Retina (tissue), 1 donor: ENCODE data around the gene SEPHS2.
"Not testable (repeated sequence)": the region's sequence is repeated elsewhere in the genome, so short reads cannot be mapped to it uniquely, and the experiment has no call there.

Experiments
- DNase-seq: peaks from one replicate; pipeline ENCODE4 v3.0.0-alpha.2; 2016

Gene SEPHS2

DNA sequence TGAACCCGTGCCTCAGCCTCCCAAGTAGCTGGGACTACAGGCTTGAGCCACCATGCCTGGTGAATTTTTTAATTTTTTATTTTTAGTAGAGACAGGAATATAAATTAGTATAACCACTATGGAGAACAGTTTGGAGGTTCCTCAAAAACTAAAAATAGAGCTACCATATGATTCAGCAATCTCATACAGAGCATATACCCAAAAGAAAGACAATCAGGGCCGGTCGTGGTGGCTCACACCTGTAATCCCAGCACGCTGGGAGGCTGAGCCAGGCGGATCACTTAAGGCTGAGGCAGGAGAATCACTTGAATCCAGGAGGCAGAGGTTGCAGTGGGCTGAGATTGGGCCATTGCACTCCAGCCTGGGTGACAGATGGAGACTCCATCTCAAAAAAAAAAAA is 15.8 kb upstream of the SEPHS2 start:
- DNase-seq, result not testable (repeated sequence)

DNA sequence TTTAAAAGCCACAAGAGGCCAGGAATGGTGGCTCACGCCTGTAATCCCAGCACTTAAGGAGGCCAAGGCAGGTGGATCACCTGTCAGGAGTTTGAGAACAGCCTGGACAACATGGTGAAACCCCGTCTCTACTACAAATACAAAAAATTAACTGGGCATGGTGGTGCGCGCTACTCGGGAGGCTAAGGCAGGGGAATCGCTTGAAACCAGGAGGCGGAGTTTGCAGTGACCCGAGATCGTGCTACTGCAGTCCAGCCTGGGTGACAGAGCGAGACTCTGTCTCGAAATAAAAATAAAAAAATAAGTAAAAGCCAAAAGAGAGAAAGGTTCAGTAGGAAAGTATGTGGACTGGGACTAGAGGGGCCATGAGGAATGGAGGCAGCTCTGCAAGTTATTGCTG is 13.8 kb upstream of the SEPHS2 start:
- DNase-seq, result no peak

DNA sequence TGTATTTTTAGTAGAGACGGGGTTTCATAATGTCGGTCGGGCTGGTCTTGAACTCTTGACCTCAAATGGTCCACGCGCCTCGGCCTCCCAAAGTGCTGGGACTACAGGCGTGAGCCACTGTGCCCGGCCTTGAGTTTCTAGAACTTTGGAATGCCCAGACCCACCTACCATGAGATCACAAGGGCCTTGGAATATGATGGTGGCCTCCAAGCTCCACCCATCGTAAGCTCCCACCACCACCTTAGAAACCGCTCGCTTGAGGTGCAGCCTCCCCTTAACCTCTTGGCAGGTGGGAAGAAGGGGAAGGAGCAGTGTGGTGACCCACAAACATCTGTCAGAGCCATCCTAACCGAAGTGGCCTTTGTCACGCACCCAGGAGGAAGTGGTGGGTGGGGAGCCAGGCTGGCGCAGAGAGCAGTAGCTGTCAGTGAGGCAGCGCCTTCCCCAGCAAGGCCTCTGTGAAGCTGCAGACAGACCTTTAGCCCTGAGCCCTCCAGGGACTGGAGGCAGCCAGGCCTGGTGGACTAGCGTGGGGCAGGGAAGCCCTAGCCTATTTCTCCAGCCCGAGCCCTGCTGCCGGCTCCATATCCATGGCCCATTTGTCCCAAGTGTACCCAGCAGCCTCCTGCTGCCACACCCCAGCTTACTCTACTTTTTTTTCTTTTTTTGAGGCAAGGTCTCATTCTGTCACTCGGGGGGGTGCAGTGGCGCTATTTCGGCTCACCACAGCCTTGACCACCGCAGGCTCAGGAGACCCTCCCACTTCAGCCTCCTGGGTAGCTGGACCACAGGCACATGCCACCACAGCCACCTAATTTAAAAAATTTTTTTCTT is 13.1 kb upstream of the SEPHS2 start:
- no peak for DNase-seq

DNA sequence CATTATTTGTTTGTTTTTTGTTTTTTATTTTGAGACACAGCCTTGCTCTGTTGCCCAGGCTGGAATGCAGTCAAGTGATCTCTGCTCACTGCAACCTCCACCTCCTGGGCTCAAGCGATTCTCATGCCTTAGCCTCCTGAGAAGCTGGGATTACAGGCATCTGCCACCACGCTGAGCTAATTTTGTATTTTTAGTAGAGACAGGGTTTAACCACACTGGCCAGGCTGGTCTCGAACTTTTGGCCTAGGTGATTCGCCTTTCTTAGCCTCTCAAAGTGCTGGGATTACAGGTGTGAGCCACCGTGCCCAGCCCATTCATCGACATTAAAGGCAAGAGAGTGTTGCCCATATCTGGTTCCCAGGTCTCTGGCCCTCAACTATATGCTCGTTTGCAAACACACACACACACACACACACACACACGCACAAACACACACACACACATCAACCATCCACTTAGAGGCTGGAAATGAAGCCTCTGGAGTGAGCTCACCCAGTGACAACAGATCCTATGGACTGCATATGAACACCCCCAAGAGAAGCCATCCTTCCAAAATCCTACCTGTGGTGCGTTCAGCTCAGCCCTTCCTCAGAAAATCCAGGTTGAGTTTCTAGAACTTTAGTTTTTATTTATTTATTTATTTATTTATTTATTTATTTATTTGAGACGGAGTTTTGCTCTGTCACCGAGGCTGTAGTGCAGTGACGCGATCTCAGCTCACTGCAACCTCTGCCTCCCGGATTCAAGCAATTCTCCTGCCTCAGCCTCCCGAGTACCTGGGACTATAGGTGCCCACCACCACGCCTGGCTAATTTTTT is 12.3 kb upstream of the SEPHS2 start:
- no peak for DNase-seq

DNA sequence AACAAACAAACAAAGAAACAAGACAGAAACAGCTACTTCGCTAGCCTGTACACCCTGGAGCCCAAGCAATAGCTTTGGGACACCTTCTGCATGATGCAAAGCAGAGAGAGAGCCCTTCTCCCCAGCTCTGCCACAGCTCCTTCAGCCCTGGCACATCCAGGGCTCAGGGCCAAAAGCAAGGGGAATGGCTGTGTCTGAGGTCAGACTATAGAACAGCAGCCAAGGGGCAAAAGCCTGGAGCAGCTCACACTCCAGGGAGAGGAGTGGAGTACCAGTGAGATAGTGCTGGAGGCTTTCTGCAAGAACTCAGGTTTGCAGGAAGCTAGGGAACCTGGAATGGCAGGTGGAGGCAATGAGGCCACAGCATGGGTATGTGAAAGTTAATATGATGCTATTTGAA is 11.6 kb upstream of the SEPHS2 start:
- no peak for DNase-seq

DNA sequence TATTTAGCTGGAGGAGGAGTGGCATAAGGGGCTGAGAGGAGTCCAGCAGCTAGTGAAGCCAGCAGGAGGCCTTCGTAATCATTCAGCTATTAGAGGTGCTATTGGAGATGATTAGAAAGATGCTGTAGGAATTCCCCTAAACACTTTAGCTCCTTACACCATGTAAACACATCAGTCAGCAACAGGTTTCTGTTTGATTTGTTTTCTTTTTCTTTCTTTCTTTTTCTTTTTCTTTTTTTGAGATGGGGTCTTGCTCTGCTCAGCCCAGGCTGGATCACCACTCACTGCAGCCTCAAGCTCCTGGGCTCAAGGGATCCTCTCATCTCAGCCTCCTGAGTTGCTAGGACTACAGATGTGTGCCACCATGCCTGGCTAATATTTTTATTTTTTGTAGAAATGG is 10.6 kb upstream of the SEPHS2 start:
- DNase-seq, result no peak

DNA sequence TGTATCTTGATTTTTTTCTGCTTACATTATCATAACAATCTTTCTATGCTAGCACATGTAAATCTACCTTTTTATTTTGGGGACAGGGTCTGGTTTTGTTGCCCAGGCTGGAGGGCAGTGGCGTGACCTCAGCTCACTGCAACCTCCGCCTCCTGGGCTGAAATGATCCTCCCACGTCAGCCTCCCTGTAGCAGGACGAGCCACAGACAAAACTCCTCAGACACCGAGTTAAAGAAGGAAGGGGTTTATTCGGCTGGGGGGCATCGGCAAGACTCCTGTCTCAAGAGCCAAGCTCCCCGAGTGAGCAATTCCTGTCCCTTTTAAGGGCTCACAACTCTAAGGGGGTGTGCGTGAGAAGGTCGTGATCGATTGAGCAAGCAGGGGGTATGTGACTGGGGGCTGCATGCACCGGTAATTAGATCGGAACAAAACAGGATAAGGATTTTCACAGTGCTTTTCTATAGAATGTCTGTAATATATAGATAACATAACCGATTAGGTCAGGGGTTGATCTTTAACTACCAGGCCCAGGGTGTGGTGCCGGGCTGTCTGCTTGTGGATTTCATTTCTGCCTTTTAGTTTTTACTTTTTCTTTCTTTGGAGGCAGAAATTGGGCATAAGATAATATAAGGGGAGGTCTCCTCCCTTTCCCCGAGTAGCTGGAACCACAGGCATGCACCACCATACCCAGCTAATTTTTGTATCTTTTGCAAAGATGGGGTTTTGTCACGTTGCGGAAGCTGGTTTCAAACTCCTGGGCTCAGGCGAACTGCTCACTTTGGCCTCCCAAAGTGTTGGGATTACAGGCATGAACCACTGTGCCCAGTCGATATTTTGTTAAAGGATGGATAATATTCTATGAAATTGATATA is 7.3 kb upstream of the SEPHS2 start:
- not testable (repeated sequence) for DNase-seq

DNA sequence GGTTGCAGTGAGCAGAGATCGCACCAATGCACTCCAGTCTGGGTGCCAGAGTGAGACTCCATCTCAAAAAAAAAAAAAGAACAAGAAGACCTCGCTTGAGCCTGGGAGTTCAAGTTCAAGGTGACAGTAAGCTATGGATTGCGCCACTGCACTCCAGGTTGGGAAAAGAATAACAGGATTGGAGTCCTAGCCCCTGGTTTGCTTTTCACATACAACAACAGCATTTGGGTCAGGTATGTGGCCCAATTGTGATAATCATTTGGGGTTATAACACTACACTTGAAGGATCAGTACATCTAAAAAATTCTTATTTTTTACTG is 3.4 kb upstream of the SEPHS2 start:
- DNase-seq, result no peak

DNA sequence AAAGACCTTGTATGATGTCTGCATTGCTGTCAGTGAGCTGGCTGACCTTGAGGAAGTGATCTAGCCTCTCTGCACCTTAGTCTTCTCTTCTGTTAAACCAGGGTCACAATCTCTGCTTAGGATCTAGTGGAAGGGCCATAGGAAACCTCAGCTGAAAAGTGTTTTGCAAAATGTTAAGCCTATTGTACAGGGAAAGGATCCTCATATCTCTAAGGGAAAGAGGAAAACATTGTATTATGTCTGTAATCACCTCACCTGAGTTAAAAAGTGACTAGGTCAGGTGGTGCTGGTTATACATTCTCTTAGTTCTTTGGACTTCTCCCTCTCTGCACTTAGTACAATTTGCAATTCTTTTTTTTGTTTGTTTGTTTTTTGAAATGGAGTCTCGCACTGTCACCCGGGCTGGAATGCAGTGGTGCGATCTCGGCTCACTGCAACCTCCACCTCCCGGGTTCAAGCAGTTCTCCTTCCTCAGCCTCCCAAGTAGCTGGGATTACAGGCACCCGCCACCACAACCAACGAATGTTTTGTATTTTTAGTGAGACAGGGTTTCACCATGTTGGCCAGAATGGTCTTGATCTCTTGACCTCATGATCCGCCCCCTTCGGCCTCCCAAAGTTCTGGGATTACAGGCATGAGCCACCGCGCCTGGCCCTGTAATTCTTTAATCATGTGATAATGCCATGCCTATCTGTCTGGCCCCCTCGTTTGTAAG is 2.0 kb upstream of the SEPHS2 start:
- no peak for DNase-seq

DNA sequence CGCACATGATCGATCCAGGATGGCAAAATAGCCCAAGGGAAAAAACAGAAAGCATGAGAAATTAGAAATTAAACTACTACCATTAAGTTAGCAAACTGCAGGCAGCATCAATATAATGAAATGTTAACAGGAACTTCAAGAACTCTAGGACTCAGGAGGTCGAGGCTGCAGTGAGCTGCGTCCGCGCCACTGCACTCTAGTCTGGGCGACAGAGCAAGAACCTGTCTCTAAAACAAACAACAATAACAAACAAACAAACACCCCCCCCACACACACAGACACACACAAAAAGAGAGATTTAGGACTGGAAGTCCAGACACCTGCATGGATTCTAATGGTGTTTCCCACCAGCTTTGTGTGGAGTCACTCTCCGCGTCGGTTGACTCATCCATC is 525 bp upstream of the SEPHS2 start:
- DNase-seq, result no peak

DNA sequence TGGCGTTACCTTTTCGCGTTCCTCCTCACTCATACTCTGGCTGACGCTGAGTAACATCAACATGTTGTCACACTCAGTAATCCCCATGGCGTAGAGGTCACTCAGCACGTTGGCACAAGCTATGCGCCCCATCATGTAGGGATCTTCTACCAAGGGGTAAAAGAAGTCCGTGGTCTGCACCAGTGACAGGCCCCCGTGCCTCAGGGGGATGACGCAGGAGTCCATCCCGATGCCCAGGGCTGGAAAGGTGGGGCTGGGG is 596 bp downstream of the SEPHS2 start:
- no peak for DNase-seq

DNA sequence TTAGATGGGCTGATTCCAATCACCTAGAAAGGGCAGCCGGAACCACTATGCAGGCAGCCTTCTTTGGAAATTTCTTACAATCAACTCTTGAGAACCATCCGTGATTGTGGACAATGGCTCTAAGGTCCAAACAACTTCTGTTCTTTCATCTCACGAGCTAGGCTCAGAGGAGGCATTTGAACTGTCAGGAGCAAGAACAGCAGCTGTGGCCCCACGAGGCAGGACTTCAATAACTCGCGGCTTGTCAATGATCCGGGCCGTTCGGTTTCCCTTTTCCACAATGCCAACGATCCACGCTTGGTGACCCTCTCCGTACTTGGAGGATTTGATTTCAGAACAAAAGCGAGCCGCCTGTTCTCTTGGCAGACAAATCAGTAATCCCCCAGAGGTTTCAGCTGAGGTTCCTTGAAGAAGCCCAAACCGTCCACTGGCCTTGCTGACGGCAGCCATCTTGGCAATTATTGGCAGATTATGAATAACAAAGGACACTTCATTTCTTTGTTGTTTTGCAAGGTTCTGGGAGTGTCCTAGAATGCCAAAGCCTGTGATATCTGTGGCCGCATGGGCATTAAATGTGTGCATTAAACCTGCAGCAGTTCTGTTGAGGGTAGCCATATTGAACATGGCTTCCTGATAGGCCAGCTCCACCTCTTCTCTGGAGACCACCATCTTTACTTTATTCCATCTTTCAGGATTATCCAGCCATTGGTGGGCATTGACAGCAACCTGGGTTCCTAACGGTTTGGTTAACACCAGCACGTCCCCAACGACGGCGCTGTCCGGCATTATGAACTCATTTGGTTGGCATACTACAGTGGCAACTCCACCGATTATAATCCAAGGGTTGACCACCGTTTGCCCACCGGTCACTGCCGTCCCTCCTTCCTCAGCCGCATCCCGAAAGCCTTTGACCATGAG is 1.2 kb downstream of the SEPHS2 start:
- DNase-seq, result no peak

DNA sequence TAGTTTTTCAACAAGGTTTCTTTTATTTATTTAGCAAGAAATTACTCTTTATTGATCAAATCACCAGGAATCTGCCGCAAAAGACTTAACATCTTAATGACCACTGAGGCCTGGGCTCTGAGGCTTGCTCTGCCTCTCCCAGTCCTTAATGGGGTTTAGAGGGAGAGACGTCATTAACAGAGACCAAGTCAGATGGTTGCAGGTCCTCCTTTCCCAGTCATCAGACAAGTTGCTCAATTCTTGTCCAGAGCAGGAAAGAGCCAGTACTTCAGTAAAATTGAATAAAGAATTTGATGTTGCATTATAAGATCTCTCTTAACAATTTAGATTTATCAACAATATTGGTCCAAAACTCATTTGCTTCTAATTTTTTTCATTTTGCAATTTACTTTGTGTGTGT is 2.0 kb downstream of the SEPHS2 start:
- DNase-seq, result no peak

DNA sequence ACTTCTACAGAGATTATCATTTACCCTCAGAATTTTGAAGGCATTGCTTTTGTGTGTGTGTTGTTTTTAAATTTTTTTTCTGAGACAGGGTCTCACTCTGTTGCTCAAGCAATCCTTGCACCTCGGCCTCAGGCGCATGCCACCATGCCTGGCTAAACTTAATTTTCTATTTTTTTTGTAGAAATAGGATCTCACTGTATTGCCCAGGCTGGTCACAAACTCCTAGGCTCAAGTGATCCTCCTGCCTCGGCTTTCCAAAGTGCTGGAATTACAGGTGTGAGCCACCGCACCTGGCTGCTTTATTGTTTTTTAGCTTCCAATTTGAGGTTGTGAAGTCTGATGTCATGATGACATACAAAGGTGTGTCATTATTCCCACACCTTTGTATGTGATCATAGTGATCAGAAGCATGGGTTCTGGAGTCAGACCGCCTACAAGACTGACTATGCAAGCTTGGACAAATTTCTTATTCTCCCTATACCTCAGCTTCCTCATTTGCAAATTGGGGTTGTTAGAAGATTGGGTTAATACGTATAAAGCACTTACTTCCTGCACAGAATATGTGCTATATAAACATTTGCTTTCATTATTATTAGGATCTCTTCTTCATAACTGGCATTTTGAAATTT is 5.8 kb downstream of the SEPHS2 start:
- DNase-seq, result no peak

DNA sequence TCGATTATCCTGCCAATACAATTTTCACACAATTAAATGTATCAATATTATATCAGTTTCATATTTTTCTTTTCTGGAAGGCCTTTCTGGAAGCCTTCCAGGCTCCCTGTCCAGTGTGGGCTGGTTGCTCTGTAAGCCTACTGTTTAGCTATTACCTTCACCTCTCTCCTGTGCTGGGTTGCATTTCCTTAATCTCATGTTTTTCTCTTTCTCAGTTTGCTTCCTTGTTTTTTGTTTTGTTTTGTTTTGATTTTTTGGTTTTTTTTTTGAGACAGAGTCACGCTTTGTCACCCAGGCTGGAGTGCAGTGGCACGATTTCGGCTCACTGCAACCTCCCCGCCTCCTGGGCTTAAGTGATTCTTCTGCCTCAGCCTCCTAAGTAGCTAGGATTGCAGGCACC is 6.8 kb downstream of the SEPHS2 start:
- DNase-seq, result no peak

DNA sequence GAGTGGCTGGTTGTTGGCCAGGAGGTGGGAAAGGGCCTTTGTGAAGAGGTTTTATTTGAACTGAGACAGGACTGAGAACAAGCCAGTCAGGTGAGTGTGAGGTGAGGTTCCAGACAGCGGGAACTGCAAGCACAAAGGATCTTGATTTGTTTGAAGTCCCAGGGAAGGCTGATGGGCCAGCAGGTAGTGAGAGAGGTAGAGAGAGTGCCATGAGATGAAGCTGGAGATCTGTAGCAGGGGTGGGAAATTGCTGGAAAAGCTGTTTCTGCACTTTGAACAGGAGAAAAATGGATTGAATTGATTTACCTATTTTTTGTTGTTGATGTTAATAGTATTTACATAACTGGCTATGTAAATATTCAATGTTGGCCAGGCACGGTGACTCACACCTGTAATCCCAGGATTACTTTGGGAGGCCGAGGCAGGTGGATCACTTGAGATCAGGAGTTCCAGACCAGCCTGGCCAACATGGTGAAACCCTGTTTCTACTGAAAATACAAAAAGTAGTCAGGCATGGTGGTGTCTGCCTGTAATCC is 8.1 kb downstream of the SEPHS2 start:
- DNase-seq, result no peak

DNA sequence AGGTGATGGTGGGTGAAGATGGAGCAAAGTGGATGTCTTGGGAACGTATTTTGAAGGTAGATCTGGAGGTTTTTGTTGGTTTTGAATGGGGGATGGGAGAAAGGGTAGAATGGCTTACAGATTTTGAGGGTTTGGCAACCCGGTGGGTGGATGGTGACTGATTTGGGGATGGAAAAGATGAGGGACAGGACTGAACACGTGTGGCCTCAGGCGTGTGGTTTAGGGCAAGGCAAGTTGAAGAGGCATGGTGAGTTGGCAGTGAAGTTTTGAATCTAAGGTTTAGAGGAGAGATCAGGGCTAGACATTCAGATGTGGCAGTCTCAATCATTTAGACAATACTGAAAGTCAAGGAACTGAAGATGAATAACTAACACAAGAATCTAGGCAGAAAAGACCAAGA is 10.8 kb downstream of the SEPHS2 start:
- no peak for DNase-seq

DNA sequence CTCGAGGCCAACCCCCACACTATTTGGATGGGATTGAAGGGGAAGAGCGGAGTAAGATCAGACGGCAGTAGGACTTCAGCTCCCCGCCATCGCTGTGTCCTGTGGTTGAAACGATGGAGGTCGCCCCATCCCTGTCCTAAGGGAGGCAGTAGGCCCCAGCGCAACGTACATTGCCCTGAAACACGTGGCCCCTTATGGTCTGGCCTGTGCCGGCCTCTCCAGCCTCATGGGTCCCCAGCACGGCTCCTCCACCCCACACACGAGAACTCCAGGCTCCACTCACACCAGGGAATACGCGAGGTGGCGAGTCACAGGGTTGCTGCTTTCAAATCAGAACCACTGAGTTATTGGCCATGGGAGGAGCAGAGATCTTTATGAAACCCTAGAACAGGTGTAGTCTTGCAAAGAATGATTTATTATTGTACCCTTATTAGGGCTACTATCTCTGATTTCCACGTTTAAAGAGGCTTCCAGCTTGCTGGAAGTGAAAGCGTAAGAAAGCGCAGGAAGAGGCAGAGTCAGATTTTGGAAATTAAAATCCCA is 15.2 kb downstream of the SEPHS2 start:
- no peak for DNase-seq

DNA sequence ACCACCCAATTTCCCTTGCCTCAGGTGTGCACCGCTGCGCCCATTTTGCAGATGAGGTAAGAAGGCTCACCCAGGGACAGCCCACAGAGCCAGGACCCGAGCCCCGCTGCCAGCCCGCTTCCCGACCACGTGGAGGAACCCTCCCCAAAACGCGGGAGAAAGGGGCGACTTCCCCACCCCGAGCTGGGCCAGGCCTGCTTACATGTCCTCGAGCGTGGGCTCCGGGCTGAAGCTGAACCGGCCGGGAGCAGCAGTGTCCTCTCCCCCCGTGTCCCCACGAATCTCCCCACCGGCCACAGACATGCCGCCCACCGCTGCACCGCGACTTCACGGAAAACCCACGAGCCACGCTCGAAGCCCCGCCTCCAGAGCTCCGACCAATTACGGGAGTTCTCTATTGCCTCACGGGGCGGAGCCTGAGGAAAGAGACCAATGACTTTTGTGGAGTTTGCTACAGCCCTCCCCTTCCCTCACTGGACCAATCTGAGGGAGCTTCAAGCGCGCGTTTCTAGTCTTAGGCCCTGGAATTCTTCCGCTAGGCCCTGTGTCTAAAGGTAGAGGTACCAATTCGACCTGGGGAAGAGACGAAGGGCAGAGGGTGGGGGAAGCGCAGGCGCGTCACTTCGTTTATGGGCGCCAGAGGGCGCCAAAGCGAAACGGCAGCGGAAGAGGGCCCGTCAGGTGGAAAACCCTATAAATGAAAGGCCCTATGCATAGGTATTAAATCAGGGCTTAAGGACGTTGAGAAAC is 15.8 kb downstream of the SEPHS2 start, which contains the start of gene DCTPP1:
Gene DCTPP1, minus strand, starts transcription at position 353 of the 750 bp plus-strand sequence. Its CDS starts 50 bp downstream, at position 303.
- peak; percentile 98 for DNase-seq

DNA sequence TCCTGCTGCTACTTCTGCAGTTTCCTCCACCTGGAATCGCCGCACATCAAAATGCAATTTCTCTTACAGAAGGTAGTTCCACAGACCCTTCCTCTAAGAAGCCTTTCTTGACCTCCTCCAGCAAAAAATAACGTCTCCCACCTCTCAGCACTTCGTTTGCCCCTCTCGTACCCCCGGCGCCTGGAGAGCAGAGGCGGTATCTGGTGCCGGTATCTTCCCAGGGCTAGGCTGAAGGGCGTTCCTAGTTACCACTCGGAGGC is 16.3 kb downstream of the SEPHS2 start:
- DNase-seq, result no peak
